WTC11 (cell line): ENCODE results near the gene SEPTIN10.

Experiments used
- ATF1 ChIP-seq: sonication (generic); formaldehyde crosslinking; IDR thresholded peaks from 2 replicates; pipeline ENCODE4 v1.8.1; 2023; ENCODE audit warnings: mild to moderate bottlenecking, moderate library complexity, missing genetic modification reagents
- ATF2 ChIP-seq: sonication (generic); formaldehyde crosslinking; IDR thresholded peaks from 2 replicates; pipeline ENCODE4 v1.8.1; 2022; ENCODE audit warnings: low read depth, missing genetic modification reagents, borderline replicate concordance
- CREB1 ChIP-seq: sonication (generic); formaldehyde crosslinking; IDR thresholded peaks from 2 replicates; pipeline ENCODE4 v1.8.0; 2023; ENCODE audit warnings: mild to moderate bottlenecking, missing genetic modification reagents
- CTCF ChIP-seq: fragments of 200-600 bp; IDR thresholded peaks from 2 replicates; pipeline ENCODE4 v1.8.0; 2022; ENCODE audit warnings: antibody characterized with exemption
- E2F5 ChIP-seq: sonication (generic); formaldehyde crosslinking; IDR thresholded peaks from 2 replicates; pipeline ENCODE4 v1.8.1; 2022; ENCODE audit warnings: mild to moderate bottlenecking, moderate library complexity, missing genetic modification reagents
- FOXJ3 ChIP-seq: sonication (generic); formaldehyde crosslinking; IDR thresholded peaks from 2 replicates; pipeline ENCODE4 v1.9.0; 2021; ENCODE audit warnings: missing genetic modification reagents, mild to moderate bottlenecking, borderline replicate concordance
- FOXP1 ChIP-seq: sonication (generic); formaldehyde crosslinking; IDR thresholded peaks from 2 replicates; pipeline ENCODE4 v1.8.0; 2022; ENCODE audit warnings: missing genetic modification reagents, mild to moderate bottlenecking, moderate library complexity, borderline replicate concordance
- NFATC4 ChIP-seq: fragments of 250-450 bp; sonication (Bioruptor Pico); IDR thresholded peaks from 2 replicates; pipeline ENCODE4 v1.9.0; 2021; ENCODE audit warnings: mild to moderate bottlenecking
- ZMAT4 ChIP-seq: fragments of 250-450 bp; sonication (Bioruptor Pico); IDR thresholded peaks from 2 replicates; pipeline ENCODE4 v1.9.0; 2021; ENCODE audit warnings: mild to moderate bottlenecking
- ZNF396 ChIP-seq: fragments of 250-450 bp; sonication (Bioruptor Pico); IDR thresholded peaks from 2 replicates; pipeline ENCODE4 v1.8.0; 2021; ENCODE audit warnings: mild to moderate bottlenecking, moderate library complexity, borderline replicate concordance
- TF ChIP-seq, protein P1 (sequence below): sonication (generic); formaldehyde crosslinking; IDR thresholded peaks from 2 replicates; pipeline ENCODE4 v1.8.1; 2023; ENCODE audit warnings: mild to moderate bottlenecking, missing genetic modification reagents, moderate library complexity
- TF ChIP-seq, protein P2 (sequence below): sonication (generic); formaldehyde crosslinking; IDR thresholded peaks from 2 replicates; pipeline ENCODE4 v1.8.1; 2022; ENCODE audit warnings: low read depth, mild to moderate bottlenecking, moderate library complexity, missing genetic modification reagents, borderline replicate concordance
- TF ChIP-seq, protein P3 (sequence below): sonication (generic); formaldehyde crosslinking; IDR thresholded peaks from 2 replicates; pipeline ENCODE4 v1.8.1; 2023; ENCODE audit warnings: mild to moderate bottlenecking, missing genetic modification reagents, moderate library complexity
- TF ChIP-seq, protein P4 (sequence below): sonication (generic); formaldehyde crosslinking; conservative IDR thresholded peaks from 2 replicates; pipeline ENCODE4 v1.8.1; 2023; ENCODE audit warnings: mild to moderate bottlenecking, low read depth, missing genetic modification reagents, moderate library complexity

DNA sequence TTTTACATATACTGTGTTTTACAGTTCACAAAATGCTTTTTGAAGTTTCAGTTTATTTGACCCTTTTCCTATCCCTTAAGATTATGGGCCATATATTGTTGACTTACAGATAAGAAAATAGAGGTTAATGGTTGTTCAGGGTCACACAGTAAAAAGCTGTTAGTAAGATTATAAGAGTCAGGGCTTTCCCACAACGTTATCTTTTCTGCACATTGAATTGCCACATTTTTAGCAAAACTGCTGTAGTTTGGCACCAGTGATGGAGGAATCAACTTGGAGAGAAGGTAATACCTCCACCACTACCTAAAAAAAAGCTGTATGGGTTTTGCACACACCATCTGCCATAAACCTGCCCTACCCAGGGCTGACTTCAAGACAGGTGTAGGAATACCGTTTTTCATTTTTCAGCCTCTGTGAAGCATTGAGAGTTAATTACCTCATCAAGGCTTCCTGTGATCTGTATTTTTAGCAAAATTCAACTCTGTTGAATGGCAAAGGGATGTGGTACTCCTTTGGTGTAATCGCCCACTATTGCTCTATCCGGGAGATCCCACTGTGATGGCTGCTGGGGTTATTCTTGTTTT lies 5.4 kb upstream of the SEPTIN10 start:
- TF ChIP-seq, protein P1, sequence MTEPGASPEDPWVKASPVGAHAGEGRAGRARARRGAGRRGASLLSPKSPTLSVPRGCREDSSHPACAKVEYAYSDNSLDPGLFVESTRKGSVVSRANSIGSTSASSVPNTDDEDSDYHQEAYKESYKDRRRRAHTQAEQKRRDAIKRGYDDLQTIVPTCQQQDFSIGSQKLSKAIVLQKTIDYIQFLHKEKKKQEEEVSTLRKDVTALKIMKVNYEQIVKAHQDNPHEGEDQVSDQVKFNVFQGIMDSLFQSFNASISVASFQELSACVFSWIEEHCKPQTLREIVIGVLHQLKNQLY (CRISPR knock-in tag): no peak
- TF ChIP-seq CTCF (no peak), ZMAT4 (no peak), ATF2 (CRISPR knock-in tag) (no peak), CREB1 (CRISPR knock-in tag) (no peak), FOXJ3 (no peak), ZNF396 (CRISPR knock-in tag) (no peak), NFATC4 (CRISPR knock-in tag) (no peak), E2F5 (no peak), FOXP1 (CRISPR knock-in tag) (no peak), ATF1 (CRISPR knock-in tag) (no peak)
- TF ChIP-seq, protein P2, sequence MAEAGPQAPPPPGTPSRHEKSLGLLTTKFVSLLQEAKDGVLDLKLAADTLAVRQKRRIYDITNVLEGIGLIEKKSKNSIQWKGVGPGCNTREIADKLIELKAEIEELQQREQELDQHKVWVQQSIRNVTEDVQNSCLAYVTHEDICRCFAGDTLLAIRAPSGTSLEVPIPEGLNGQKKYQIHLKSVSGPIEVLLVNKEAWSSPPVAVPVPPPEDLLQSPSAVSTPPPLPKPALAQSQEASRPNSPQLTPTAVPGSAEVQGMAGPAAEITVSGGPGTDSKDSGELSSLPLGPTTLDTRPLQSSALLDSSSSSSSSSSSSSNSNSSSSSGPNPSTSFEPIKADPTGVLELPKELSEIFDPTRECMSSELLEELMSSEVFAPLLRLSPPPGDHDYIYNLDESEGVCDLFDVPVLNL: no peak
- TF ChIP-seq, protein P3, sequence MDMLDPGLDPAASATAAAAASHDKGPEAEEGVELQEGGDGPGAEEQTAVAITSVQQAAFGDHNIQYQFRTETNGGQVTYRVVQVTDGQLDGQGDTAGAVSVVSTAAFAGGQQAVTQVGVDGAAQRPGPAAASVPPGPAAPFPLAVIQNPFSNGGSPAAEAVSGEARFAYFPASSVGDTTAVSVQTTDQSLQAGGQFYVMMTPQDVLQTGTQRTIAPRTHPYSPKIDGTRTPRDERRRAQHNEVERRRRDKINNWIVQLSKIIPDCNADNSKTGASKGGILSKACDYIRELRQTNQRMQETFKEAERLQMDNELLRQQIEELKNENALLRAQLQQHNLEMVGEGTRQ: no peak
- TF ChIP-seq, protein P4, sequence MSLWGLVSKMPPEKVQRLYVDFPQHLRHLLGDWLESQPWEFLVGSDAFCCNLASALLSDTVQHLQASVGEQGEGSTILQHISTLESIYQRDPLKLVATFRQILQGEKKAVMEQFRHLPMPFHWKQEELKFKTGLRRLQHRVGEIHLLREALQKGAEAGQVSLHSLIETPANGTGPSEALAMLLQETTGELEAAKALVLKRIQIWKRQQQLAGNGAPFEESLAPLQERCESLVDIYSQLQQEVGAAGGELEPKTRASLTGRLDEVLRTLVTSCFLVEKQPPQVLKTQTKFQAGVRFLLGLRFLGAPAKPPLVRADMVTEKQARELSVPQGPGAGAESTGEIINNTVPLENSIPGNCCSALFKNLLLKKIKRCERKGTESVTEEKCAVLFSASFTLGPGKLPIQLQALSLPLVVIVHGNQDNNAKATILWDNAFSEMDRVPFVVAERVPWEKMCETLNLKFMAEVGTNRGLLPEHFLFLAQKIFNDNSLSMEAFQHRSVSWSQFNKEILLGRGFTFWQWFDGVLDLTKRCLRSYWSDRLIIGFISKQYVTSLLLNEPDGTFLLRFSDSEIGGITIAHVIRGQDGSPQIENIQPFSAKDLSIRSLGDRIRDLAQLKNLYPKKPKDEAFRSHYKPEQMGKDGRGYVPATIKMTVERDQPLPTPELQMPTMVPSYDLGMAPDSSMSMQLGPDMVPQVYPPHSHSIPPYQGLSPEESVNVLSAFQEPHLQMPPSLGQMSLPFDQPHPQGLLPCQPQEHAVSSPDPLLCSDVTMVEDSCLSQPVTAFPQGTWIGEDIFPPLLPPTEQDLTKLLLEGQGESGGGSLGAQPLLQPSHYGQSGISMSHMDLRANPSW (CRISPR knock-in tag): no peak
